GF-D8 (cell line): ENCODE measurements around the gene IL1RAPL1.
"Not testable (repeated sequence)": the region's sequence is repeated elsewhere in the genome, so short reads cannot be mapped to it uniquely, and the experiment has no call there.

Experiments used
- DNase-seq: peaks from one replicate; lab custom pipeline; 2025; lab: John Stamatoyannopoulos, UW

The IL1RAPL1 gene

DNA sequence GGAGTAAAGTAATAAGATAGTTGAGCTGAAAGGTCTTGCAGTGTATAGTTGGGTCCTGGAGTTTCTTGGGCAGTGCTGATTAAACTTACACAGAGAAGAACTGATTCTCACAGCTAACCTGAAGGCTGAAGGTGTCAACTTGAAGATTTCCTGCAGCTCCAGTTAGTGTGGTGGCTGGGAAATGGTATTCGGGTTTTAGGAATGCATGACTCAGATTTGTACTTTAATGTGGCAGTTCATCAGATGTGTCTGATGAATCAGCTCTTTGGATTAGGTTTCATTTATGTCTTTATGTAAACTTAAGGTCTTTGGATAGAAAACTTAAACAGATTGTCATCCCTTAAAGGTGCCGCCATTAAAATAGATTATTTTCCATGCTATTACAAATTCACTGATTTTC is 200.0 kb downstream of the IL1RAPL1 start:
- no peak for DNase-seq

DNA sequence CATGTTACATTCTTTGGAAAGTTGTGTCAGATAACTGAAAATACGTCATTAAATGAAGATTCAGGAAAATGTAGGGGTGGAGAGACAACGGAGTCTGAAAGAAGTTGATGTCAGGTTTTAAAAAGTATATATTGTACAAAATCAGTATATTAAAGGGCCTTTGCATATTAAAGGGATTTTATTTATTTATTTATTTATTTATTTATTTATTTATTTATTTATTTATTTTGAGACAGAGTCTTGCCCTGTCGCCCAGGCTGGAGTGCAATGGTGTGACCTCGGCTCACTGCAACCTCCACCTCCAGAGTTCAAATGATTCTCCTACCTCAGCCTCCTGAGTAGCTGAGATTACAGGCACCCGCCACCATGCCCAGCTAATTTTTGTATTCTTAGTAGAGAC is 213.4 kb downstream of the IL1RAPL1 start:
- DNase-seq: not testable (repeated sequence)

DNA sequence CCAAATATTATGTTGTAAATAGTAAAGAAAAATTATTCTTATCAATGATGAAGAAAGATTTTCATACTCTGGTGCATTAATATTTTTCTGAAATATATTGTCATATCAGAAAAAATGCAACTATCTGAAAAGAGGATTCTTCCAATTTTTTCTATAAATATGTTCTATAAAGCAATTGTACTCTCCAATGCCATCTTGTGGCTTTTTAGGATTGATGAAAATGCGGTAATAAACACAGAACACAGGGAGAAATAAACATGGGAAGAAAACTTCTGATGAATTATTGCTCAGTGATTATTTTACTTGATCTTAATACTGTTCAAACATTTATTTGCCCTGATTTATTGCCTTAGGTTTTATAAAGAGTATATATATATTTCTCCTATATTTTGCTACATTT is 215.4 kb downstream of the IL1RAPL1 start:
- DNase-seq: no peak

DNA sequence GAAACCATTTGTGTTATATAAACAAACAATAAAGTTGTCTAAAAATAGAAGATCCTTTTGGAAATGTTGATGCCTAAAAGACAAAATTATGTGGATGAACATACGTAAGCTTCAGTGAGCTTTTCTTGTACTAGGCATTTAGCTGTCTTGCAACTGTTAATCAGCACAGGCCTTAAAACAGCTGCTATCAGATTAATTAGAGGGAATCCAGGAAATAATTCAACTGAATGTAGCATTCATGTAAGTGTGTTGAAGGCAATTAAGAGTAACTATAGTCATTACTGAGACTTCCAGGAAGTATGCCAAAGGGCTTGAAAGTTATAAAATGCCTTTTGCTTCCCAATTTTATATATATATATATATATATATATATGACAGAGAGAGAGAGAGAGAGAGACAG is 248.7 kb downstream of the IL1RAPL1 start:
- DNase-seq: no peak

DNA sequence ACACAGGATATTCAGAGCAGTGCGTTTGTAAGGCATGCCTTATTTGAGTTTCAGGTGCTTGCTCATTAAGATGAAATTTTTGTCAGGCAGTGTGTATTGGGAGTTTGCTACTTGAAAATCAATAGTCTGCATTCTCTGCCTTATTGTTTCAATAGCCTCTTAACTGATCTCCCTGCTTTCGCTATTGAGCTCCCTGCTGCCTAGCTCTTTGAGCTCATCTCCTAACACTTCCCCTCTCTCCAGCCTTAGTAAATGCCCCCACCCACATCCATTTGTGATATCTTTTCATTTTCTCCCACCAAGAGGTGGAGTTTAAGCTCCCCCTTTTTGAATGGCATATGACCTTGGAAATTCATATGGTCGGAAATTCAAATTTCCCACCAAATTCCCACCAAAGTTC is 256.6 kb downstream of the IL1RAPL1 start:
- DNase-seq: no peak

DNA sequence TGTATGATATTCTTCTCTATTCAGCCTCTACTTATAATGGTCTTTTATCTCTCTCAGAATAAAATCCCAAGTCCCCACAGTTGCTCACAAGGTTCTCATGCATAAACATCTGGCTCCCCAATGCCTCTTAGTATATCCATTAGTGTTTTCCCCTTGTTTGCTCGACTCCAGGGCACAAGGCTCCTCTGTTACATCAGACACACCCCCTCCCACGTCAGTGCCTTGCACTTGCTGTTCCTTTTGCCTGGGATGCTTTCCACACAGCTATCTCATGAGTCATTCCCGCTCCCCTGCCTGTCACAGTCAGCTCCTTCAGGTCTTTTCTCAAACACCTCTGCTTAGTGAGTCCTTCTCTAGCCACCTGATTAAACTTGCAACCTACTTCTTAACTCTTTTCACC is 260.2 kb downstream of the IL1RAPL1 start:
- no peak for DNase-seq

DNA sequence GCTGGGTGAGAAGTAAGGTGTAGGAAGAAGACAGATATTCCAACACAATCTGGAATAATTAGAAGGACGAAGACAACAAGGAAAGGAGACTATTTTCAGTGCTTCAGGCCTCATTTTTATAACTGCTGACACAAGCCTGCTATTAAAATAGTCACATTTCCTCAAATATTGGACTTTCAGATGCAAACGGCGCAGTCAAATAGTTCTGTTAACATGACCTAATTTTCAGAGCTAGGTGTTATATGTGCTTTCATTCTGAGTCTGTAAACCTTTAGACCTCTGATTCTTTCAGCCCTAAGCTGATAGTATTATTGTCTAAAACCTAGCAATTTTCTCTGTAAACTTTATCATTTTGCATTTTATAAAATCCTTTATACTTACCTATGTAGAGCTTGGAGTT is 261.5 kb downstream of the IL1RAPL1 start:
- no peak for DNase-seq

DNA sequence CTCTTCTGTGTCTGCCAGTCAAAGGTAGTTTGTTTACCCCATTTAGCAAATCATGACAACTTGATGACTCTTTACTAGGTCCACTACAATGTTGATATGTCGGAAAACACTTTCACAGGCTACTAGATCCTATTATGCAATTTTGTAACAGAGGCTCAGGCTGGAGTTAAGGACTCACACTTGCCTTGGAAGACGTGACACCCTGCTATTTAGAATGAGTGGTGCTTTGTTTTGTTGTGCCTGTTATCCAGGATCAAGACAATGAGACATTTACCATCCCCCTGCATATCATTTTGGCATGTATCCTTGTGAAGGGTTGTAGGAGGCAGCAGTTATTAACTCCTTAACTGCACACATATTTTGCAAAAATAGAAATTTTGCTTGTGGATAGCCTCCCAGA is 263.7 kb downstream of the IL1RAPL1 start:
- no peak for DNase-seq

DNA sequence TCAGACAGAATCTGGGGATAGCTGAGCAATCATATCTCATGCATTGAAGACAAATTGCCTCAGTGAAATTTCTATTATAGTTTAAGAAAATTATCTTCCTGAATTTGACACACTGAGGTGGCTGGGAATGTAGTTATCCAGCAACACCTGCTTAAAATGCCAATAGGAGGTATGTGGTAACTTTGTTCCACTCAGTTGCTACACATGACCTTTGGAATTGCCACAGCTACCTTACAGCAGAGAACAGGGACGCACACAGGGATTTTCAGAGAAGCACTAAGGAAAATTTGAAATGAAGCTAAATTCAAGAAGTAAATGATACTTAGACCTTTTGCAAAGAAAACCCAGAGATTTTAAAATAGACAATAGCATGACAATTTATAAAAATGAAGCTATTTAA is 264.6 kb downstream of the IL1RAPL1 start:
- no peak for DNase-seq

DNA sequence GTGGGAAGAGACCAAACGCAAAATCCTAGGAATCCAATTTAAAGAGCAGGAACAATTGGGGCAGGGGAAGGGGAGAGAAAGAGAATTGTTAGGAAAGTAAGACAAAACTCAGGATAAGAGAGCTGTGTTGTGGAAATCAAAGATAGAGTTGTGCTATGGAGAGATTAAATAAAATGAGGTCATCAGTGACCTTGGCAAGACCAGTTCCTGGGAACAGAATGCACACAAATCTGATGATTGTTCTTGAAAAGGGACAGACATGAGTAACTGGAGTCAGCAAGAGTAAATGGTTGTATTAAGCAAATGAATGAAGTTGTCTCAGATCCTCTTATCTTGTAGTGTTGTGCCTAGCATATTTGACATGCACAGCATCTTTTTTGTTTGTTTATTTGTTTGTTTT is 267.4 kb downstream of the IL1RAPL1 start:
- no peak for DNase-seq

DNA sequence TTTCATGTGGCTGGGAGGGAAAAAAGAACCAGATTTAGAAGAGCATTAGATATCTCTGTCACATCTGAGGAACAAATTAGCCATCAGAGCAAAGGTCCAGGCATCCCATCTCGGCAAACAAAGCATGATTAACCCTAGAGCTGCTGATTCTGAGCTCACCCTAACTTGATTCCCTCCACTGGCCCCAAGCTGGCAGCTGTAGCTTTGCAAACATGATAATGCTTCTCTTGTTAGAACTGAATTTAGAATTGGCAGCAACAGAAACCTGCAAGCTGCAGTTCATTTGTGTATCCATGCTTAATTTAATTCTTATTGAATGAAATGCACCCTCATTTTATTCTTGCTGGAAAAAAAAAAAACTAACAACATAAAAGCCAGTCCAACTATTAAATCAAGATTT is 289.2 kb downstream of the IL1RAPL1 start:
- DNase-seq: no peak

DNA sequence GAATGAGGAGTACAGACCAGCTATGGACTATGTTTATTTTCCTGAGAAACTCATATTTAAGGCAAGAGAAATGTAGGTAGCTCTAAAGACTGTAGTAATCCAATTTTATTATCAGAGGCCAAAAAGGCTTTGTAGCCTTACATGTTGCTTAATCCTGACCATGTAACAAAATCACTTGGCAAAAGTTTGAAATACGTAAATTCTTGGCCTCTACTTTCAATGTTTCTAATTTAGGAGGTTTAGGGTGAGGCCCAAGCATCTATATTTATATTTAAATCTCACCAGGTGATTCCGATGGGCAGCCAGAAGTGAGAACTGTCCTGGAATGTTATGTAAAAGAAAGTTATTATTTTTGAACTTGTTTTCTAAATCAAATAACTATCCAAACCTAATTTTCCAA is 289.7 kb downstream of the IL1RAPL1 start:
- DNase-seq: no peak

DNA sequence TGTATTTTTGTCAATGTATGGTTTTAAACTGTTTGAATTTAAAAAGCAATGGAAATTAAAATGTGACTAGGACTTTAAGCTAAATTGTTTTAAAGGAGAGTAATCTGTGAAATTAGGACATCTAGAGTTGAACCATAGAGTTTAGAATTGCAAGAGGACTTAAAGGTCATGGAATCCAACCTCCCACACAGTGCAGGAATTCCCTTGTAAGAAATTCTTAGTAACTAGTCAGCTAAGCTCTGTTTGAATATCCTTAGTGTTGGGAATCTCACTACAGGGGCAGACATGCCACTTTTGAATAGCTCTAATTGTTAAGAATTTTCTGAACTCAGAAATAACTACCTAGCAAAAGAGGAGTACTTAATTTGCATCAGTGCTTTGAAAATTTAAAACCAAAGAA is 292.9 kb downstream of the IL1RAPL1 start:
- no peak for DNase-seq

DNA sequence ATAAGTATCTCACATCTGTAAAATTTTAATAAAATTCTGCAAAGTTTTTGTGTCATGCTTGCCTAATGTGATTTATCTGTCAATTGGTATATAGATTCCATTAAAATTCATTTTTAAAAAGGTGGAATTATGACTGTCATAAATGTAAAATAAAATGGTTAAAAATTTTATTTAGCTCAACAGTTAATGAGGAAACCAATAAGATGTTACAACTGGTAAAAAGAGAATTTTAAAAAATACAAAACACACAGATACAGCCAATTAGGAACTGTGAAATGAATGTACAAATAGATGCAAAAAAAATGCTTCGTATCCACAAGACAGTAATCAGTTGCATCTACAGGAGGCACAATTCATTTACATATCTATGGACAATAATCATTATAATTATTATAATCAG is 297.6 kb downstream of the IL1RAPL1 start:
- DNase-seq: no peak

DNA sequence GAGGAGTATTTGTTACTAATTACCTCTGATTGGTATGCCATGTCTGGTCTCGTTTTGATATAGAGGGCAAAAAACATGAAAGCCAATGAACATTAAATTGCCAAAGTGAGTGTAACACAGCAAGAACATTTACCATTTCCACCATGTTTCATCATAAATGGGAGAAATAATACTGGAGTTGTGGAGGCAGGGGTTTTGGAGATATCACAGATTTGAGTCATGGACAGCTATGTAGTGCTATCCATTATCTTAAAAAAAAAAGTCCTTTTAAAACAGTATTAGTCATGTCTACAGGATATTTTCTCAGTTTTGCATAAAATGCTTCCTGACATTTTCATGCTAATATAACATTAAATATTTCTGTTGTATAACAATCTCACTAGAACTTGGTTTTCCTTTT is 301.2 kb downstream of the IL1RAPL1 start:
- no peak for DNase-seq

DNA sequence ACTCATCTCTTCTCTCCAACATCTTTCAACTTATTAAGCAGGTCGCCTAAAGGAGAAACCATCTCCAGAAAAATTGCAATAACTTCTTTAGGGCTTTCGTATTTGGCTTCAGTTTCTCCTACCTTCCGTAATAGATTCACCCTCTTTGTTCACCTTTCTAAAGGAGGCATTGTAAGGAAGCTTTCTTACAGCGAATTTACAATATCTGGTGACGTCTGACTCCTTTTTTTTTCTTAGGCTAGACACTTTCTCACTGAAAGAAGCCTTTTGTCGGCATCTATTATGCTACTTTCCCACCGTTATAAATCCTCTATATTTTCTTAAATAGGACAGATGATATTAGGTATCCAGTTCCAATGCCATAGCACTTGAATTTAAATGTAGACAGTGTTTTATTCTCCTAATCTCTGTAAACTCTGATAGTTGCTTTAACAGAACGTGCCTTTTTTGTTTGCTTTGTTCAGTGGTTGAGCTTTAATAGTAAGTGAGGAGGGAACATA is 302.4 kb downstream of the IL1RAPL1 start:
- no peak for DNase-seq

DNA sequence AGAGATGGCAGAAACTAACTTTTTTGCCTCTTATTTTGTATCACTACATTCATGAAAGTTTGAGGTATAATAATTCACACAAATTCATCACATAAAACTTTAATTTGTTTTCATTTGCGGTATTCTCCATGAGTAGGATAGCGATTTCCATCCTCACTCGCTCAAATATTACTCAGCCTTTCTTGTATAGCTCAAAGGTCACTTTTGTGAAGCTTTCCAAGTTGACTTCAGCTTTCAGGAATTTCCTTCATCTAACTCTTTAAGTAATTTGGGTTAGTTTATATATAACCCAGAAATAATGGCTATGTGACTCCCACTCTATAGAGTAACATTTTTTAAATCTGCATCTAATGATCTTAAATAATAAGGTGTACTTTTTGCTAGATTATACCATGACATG is 314.4 kb downstream of the IL1RAPL1 start:
- DNase-seq: no peak

DNA sequence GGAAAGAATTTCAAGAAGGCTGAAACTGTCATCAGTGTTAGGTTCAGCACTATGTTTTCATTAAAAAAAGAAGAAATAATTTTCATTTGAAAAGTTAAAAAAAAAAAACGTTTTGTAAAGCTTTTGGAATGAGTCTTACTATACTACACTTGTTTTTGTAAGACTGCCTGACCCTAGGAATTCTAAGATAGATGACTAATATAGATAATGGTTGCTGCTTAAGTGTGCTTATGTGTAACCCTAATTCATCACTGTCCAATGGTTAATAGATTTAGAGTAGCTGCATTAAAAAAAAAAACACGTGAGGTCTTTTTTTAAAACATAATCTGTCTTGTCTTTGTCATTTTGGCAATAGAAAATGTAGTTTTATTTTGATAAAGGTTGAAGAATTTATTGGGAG is 323.2 kb downstream of the IL1RAPL1 start:
- no peak for DNase-seq

DNA sequence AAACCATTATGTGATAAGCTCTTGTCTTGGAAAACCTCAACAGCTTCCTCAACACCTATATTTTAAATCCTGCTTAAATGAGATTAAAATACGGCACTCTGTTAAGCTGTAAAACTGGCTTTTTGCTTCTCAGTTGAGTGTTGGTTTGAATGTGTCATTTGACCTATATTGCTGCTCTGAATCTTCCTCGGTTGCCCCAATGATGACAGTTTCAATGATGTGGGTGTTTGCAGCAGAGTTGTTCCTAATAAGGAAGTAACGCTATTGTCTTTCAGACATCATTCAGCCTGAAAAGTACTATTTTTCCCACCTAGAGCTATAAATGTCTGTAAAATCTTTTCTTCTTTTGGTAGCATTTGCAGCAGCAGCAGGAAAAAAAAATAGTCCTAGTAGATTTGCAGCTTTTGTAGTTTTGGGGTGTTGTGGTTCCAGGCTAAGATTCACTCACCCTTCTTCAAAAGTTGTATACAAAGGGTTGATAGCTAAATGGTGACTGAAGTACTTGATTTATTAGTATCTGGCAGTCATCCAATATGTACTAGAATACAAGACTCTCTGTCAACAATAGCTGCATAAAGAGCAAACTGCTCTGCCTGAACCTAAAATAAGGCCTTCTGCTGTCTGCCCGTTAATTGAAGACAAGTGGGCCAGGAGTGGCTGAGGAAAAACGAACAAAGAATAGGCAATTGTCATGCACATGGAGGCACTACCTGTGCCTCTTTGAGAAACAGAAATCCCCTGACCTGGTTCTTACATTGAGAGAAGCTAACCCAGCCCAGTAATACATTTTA is 333.1 kb downstream of the IL1RAPL1 start:
- no peak for DNase-seq

DNA sequence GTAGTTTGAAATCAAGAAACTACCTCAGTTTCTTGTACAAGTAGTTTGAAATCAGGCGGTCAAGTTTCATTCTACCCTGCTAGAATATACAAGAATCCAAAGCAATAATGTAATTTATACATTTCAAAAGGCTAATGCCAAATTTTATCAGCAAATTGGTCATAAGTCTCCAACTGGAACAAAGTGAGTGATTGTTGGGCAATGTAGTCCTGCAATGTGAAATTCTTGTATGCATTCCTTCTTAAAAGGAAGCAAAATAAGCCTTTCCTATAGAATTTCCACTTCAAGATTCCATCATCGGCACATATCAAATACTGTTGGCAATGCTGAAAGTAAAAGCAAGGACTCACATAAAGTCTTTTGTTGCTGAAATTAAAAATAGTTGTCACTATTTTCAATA is 334.9 kb downstream of the IL1RAPL1 start:
- DNase-seq: no peak

DNA sequence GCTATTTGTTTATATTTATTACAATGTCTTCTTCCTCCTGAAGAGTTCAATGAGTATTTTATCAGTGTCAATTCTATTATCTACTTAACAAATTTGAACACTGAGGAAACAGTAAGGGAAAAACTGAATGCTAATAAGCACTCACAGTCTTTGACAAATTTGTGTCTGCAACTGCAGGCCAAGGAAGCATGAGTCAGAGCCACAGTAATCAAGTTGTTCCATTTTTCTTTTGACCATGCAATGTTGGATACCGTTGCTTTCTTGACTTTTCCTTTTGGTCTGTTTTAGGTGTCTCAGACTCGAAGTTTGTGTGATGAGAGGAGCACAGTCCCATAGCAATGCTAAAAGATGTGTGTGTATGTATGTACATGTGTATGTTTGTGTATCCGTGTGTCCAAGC is 359.6 kb downstream of the IL1RAPL1 start:
- no peak for DNase-seq

DNA sequence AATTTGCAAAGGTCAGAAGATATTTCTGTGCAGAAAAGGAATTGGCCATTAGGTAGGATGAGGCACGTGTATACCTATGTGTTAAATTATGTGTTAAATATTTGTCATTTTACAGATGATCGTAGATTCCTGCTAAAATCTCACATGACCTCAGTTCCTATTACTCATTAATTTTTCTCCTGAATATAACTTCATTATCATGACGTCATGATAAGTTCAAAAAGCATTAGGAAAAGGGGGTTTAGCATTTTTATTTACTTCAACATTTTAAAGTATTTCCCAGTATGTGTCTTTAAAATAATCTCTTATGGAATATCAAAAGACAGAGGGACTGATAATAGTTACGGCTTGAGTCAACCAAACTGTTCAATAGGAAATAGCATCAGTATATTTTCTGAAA is 372.8 kb downstream of the IL1RAPL1 start:
- no peak for DNase-seq

DNA sequence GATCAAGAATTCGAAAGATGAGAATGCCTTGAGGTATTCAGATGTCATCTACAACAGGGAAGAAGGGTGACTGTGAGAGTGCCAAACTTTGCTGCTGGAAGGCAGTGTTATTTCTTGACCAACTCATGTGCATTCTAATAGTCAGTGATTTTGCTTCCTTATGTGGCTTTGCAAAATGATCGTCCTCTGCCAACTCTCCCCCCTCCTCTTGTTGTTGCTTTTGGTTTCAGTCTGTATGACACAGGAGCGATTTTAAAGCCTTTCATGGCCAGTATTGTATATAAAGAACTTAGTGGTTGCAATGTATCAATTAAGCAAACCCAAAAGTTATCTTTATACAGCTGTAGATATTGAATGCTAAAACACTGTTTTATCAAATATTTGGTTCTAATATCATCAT is 379.1 kb downstream of the IL1RAPL1 start:
- no peak for DNase-seq

DNA sequence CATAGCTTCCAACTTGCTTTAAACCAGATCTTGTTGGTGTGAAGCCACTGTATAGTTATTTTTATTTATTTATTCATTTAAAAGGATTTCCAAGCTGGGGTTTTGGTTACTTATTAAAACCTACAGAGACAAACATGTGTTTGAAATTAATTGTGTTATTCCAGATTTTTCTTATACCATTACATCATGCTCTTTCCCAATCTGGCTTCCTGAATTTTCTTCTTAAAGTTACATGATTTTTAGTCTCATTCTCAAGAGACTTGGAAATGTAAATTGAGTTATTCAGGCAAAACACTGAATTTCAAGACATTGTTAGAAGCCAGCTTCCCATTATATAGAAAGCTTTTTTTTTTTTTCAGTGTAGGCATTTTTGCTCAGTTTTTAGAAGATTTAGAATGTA is 381.9 kb downstream of the IL1RAPL1 start:
- no peak for DNase-seq
